Mesothelial cell of epicardium (in vitro differentiated cells): ENCODE results near the gene ST7L. TPM values are rescaled to one million over a fixed set of nuclear protein-coding genes. Genes with fewer than 3 reads are reported as not detected.

Experiments used
- DNase-seq, 2 experiments: peaks; one replicate each; pipeline ENCODE4 v3.0.0; 2021; ENCODE audit warnings: low spot score in 2 of 2; ENCODE audit not compliant: unreplicated experiment in 2 of 2
- H3K27ac Mint-ChIP-seq: 2 replicates; pipeline ENCODE4 v1.8.0; 2021; ENCODE audit warnings: mixed read lengths
- H3K27me3 Mint-ChIP-seq: 2 replicates; pipeline ENCODE4 v1.8.0; 2021; ENCODE audit warnings: low read depth, mixed read lengths
- H3K36me3 Mint-ChIP-seq: 2 replicates; pipeline ENCODE4 v1.8.0; 2021; ENCODE audit warnings: mixed read lengths
- H3K4me1 Mint-ChIP-seq: 2 replicates; pipeline ENCODE4 v1.8.0; 2021; ENCODE audit warnings: mixed read lengths
- H3K4me3 Mint-ChIP-seq: 2 replicates; pipeline ENCODE4 v1.8.0; 2021; ENCODE audit warnings: mild to moderate bottlenecking, moderate library complexity, mixed read lengths
- H3K9me3 Mint-ChIP-seq: 2 replicates; pipeline ENCODE4 v1.8.0; 2021; ENCODE audit warnings: mixed read lengths
- CTCF ChIP-seq: fragments of 200-600 bp; sonication (generic); IDR thresholded peaks from one replicate; pipeline ENCODE4 v1.5.0; 2021; ENCODE audit warnings: antibody characterized with exemption; ENCODE audit not compliant: unreplicated experiment
- total RNA-seq: library from RNA; stranded (reverse); gene quantifications from 3 replicates; pipeline ENCODE4 v1.2.1, GENCODE V29; 2021

The ST7L gene
- total RNA-seq, 1 donor from 2014 or later = 27.6 TPM

GRCh38 chr1:112605633-112606327 is 13.2 kb downstream of the ST7L start:
- Mint-ChIP-seq H3K4me3 (no peak overlapping the region), H3K4me1 (no peaks in the 10 kb centered on the region), H3K27ac (no peak overlapping the region), H3K36me3 (peaks cover 47% of the 10 kb centered on the region), H3K9me3 (no peaks in the 10 kb centered on the region), H3K27me3 (no peaks in the 10 kb centered on the region)
- TF ChIP-seq CTCF = no peak
- DNase-seq = no peak

- H3K36me3 Mint-ChIP-seq = peaks cover 37% of the 10 kb centered on the region
- no peak for TF ChIP-seq CTCF
- H3K27ac Mint-ChIP-seq = no peak overlapping the region
- H3K27me3 Mint-ChIP-seq = no peaks in the 10 kb centered on the region
- H3K4me3 Mint-ChIP-seq = no peak overlapping the region
- DNase-seq = no peak
- no peaks in the 10 kb centered on the region for H3K9me3 Mint-ChIP-seq
- H3K4me1 Mint-ChIP-seq = no peaks in the 10 kb centered on the region
Observed at GRCh38 chr1:112603541-112603940, 15.4 kb downstream of the ST7L start.

GRCh38 chr1:112603012-112603411 is 15.9 kb downstream of the ST7L start:
- no peak overlapping the region for H3K4me3 Mint-ChIP-seq
- H3K27me3 Mint-ChIP-seq = no peaks in the 10 kb centered on the region
- TF ChIP-seq CTCF = no peak
- H3K36me3 Mint-ChIP-seq = peaks cover 33% of the 10 kb centered on the region
- H3K4me1 Mint-ChIP-seq = no peaks in the 10 kb centered on the region
- H3K9me3 Mint-ChIP-seq = no peaks in the 10 kb centered on the region
- no peak overlapping the region for H3K27ac Mint-ChIP-seq
- no peak for DNase-seq

GRCh38 chr1:112599477-112599876 is 19.5 kb downstream of the ST7L start:
- Mint-ChIP-seq H3K4me3 (no peak overlapping the region), H3K27ac (no peak overlapping the region), H3K9me3 (no peaks in the 10 kb centered on the region), H3K36me3 (peaks cover 22% of the 10 kb centered on the region), H3K4me1 (peaks cover 4% of the 10 kb centered on the region), H3K27me3 (no peaks in the 10 kb centered on the region)
- DNase-seq = no peak
- TF ChIP-seq CTCF = no peak

- no peak for TF ChIP-seq CTCF
- Mint-ChIP-seq H3K27ac (peak overlapping the region; percentile 44), H3K27me3 (no peaks in the 10 kb centered on the region), H3K36me3 (peaks cover 20% of the 10 kb centered on the region), H3K4me3 (no peak overlapping the region), H3K9me3 (peaks cover 10% of the 10 kb centered on the region), H3K4me1 (peaks cover 23% of the 10 kb centered on the region)
- no peak for DNase-seq
Observed at GRCh38 chr1:112594208-112594876, 24.6 kb downstream of the ST7L start.
